ENCODE results near the gene THSD7B. TPM values are rescaled to one million over a fixed set of nuclear protein-coding genes. Genes with fewer than 3 reads are reported as not detected.

The THSD7B gene
- total and polyA plus RNA-seq, 9 of the 15 experiments (the other 6 are each of a cell fraction or from before 2014, with no cell fraction given): not detected

DNA sequence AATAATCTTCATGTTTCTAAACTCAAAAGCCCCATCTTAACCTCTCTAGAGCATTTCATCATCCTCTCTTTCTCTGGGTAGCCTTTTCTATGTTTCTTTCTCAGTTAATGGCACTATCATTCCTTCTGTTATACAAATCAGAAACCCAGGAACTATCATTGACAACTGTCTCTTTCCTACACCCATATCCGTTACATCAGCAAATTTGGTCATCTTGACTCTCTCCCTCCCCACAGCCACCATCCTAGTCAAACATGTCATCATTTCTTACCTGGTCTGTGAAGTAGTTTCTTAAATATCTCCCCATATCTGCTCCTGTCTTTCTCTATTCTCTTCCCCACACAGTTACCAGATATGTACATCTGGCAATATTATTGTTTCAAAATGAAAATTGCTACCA is 62.8 kb downstream of the THSD7B start (continued):
- TF ChIP-seq, protein P1, sequence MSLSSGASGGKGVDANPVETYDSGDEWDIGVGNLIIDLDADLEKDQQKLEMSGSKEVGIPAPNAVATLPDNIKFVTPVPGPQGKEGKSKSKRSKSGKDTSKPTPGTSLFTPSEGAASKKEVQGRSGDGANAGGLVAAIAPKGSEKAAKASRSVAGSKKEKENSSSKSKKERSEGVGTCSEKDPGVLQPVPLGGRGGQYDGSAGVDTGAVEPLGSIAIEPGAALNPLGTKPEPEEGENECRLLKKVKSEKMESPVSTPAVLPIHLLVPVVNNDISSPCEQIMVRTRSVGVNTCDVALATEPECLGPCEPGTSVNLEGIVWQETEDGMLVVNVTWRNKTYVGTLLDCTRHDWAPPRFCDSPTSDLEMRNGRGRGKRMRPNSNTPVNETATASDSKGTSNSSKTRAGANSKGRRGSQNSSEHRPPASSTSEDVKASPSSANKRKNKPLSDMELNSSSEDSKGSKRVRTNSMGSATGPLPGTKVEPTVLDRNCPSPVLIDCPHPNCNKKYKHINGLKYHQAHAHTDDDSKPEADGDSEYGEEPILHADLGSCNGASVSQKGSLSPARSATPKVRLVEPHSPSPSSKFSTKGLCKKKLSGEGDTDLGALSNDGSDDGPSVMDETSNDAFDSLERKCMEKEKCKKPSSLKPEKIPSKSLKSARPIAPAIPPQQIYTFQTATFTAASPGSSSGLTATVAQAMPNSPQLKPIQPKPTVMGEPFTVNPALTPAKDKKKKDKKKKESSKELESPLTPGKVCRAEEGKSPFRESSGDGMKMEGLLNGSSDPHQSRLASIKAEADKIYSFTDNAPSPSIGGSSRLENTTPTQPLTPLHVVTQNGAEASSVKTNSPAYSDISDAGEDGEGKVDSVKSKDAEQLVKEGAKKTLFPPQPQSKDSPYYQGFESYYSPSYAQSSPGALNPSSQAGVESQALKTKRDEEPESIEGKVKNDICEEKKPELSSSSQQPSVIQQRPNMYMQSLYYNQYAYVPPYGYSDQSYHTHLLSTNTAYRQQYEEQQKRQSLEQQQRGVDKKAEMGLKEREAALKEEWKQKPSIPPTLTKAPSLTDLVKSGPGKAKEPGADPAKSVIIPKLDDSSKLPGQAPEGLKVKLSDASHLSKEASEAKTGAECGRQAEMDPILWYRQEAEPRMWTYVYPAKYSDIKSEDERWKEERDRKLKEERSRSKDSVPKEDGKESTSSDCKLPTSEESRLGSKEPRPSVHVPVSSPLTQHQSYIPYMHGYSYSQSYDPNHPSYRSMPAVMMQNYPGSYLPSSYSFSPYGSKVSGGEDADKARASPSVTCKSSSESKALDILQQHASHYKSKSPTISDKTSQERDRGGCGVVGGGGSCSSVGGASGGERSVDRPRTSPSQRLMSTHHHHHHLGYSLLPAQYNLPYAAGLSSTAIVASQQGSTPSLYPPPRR (CRISPR knock-in tag; IDR thresholded peaks at IDR 0.05; ENCODE audit: borderline replicate concordance): no peak
- no peak for TF ChIP-seq SREBF1 (IDR thresholded peaks at IDR 0.05; ENCODE audit: borderline replicate concordance, low read depth, low read length)

DNA sequence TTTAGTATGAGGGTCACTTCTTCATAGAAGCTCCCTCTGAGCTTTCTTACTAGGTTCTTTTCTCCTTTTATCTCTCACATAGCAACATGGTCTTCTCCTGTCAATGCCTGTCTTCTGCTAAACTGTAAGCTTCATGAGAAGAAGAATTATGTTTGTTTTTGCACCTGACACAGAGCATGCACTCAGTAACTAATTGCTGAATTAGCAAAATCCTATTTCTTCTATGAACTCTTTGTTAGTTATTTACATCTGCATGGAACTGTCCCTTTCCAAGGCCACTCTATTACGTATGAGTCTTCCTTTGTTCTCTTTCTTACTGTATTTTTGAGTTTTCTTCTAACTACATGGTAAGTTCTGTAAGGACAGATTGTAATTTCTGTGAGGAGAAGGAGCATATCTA is 63.4 kb downstream of the THSD7B start:
- ATAC-seq: no peak
- in situ Hi-C loops (cut with MboI): no loop called here
- CTCF ChIA-PET (ENCODE audit: low intra/inter-chr PET ratio): no interaction called here

More for the DNA sequence above, 63.4 kb downstream of the THSD7B start:
- H3K27ac ChIP-seq (ENCODE audit: extremely low read depth, low read depth, low read length): no peak overlapping the region
- H4K20me1 ChIP-seq (replicated peaks; ENCODE audit: control insufficient read depth, insufficient read depth, low read length): no peaks in the 10 kb centered on the region
- no peak for TF ChIP-seq LEF1 (IDR thresholded peaks at IDR 0.05)
- no peak for TF ChIP-seq PHTF2 (CRISPR knock-in tag; IDR thresholded peaks at IDR 0.05)
- TF ChIP-seq E2F3 (CRISPR knock-in tag; IDR thresholded peaks at IDR 0.05): no peak
- no peak for TF ChIP-seq FOXM1 (IDR thresholded peaks at IDR 0.05; ENCODE audit: low read depth)
- no peak for TF ChIP-seq FOXM1 (CRISPR knock-in tag; IDR thresholded peaks at IDR 0.05; ENCODE audit: low read depth)
- 0 out of 2 replicates have a peak, but pooled peaks have one; percentile 23 for TF ChIP-seq MAFK (IDR thresholded peaks at IDR 0.05; ENCODE audit: low read length)
- no peak for TF ChIP-seq ETV6 (IDR thresholded peaks at IDR 0.05; ENCODE audit: borderline replicate concordance in 1 of 2, low read depth in 2 of 2, low read length in 1 of 2)
- no peak for TF ChIP-seq ETV6 (CRISPR knock-in tag; IDR thresholded peaks at IDR 0.05; ENCODE audit: borderline replicate concordance)
- no peak for TF ChIP-seq FOXP1 (CRISPR knock-in tag; IDR thresholded peaks at IDR 0.05)
- TF ChIP-seq, protein P2, sequence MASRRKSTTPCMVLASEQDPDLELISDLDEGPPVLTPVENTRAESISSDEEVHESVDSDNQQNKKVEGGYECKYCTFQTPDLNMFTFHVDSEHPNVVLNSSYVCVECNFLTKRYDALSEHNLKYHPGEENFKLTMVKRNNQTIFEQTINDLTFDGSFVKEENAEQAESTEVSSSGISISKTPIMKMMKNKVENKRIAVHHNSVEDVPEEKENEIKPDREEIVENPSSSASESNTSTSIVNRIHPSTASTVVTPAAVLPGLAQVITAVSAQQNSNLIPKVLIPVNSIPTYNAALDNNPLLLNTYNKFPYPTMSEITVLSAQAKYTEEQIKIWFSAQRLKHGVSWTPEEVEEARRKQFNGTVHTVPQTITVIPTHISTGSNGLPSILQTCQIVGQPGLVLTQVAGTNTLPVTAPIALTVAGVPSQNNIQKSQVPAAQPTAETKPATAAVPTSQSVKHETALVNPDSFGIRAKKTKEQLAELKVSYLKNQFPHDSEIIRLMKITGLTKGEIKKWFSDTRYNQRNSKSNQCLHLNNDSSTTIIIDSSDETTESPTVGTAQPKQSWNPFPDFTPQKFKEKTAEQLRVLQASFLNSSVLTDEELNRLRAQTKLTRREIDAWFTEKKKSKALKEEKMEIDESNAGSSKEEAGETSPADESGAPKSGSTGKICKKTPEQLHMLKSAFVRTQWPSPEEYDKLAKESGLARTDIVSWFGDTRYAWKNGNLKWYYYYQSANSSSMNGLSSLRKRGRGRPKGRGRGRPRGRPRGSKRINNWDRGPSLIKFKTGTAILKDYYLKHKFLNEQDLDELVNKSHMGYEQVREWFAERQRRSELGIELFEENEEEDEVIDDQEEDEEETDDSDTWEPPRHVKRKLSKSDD (conservative IDR thresholded peaks at IDR 0.05; ENCODE audit: low read length): no peak
- peak; percentile 42; the same call in 1 of the 2 replicates for TF ChIP-seq MAFF (IDR thresholded peaks at IDR 0.05; ENCODE audit: low read length)
- TF ChIP-seq ZNF354B (CRISPR knock-in tag; IDR thresholded peaks at IDR 0.05): no peak
- TF ChIP-seq ZNF316 (IDR thresholded peaks at IDR 0.05): peak; percentile 67
- no peak for TF ChIP-seq EHMT2 (IDR thresholded peaks at IDR 0.05)
- no peak overlapping the region for H3K4me3 ChIP-seq
- no peak overlapping the region for H2AFZ ChIP-seq (ENCODE audit: low read depth, low read length)
- H3K4me2 ChIP-seq (ENCODE audit: insufficient read depth, low read length): no peak overlapping the region
- no peaks in the 10 kb centered on the region for H3K79me2 ChIP-seq (ENCODE audit: control insufficient read depth, insufficient read depth, low read length)
- FAIRE-seq (no peak), DNase-seq (ENCODE audit: extremely low read depth in 1 of 4, low spot score in 3 of 4) (no peak)
- no peaks in the 10 kb centered on the region for H3K9me3 ChIP-seq (replicated peaks; ENCODE audit: control insufficient read depth, insufficient read depth, low read depth, low read length)
- no TSS peak for BruUV-seq (replicated peaks)
- H3K27me3 ChIP-seq (ENCODE audit: control insufficient read depth in 2 of 2, insufficient read depth in 2 of 2, low read length in 2 of 2): no peaks in the 10 kb centered on the region
- H3K36me3 ChIP-seq (ENCODE audit: control insufficient read depth, insufficient read depth, low read length): no peaks in the 10 kb centered on the region
- no peaks in the 10 kb centered on the region for H3K9me1 ChIP-seq (ENCODE audit: control insufficient read depth, insufficient read depth, low read length)
- 0% methylated on average over 1 of the region's 1 CpG for WGBS (ENCODE audit: insufficient coverage, low coverage, missing lambda C conversion rate)
- no peaks in the 10 kb centered on the region for H3K4me1 ChIP-seq (replicated peaks in 1 of 2; ENCODE audit: control insufficient read depth in 2 of 2, insufficient read depth in 2 of 2, low read length in 2 of 2)
- intact Hi-C loops (cut with micrococcal nuclease): no loop called here
- POLR2A ChIA-PET: no interaction called here
- H3K9ac ChIP-seq (ENCODE audit: insufficient read depth in 1 of 2, low read depth in 2 of 2, low read length in 2 of 2): no peak overlapping the region

Measured in K562 (cell line).